Activated T-cell treated with anti-CD3 and anti-CD28 coated beads for 24 hours (primary cell): ENCODE measurements around the gene OOSP1.
"Not testable (repeated sequence)": the region's sequence is repeated elsewhere in the genome, so short reads cannot be mapped to it uniquely, and the experiment has no call there.

Source experiments
- DNase-seq: peaks from one replicate; pipeline ENCODE4 v3.0.0-alpha.2; 2020; ENCODE audit warnings: low read depth

OOSP1 gene, protein sequence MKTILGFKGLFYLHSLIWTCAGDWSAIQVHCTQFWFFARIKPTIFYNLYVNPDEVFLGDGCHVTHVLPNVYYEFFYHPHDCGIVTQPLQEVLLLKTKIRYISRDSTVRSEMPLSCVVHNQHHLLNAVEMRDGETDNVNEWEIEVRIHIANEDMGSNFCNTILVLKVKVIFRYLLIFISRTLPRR

DNA sequence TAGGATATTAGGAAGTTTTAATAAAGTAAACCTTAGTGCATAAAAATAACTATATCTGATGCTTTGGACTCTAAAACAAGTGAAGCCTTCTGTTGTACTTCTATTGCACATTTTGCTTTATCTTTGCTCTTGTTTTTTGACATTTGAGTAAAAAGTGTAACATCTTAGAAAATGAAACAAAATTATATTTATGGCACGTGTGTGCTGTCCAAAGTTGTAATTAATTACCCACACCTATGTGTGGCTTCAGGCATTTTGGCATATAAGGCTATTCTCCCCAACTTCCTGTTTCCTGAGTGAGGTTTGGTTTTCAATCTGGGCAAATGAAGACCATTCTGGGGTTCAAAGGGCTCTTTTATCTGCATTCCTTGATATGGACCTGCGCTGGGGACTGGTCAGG lies at the start of gene OOSP1:
OOSP1 (plus strand) TSS at position 301 of the 400 bp plus-strand sequence; CDS start at position 324, 23 bp downstream.
- DNase-seq: no peak

DNA sequence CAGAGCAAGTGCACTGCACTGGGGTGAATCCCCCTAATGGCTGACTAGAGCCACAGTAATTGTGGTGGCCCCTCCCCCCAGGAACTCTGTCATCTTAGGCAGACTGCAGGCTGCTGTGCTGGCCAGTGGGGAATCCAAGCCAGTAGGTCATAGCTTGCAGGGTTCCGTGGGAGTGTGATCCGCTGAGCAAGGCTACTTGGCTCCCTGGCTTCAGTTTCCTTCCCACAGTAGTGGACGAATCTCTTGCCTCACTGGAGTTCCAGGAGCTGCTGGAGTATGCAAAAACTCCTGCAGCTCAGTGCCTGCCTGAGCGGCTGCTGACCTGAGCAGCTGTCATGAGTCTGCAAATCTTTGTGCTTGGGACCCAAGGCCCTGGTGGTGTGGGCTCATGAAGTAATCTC lies 46.5 kb upstream of the OOSP1 start:
- no peak for DNase-seq

DNA sequence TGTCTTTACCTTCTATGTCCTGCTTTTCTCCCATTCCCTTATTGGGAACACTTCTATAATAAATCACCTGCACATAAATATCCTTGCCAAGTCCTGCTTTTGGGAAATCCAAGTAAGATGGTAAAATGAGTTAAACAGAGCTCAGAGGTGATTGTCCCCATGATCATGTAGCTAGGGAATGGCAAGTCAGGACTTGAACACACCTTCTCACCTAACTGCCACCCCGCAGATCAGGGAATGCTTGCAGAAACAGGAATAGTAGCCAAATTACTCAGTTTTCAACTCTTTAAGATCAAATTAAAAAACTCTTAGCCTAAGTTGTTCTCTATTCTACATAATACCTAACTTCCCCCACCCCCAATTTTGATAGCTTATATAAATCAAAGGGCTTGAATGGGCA lies 43.6 kb upstream of the OOSP1 start:
- DNase-seq: no peak

DNA sequence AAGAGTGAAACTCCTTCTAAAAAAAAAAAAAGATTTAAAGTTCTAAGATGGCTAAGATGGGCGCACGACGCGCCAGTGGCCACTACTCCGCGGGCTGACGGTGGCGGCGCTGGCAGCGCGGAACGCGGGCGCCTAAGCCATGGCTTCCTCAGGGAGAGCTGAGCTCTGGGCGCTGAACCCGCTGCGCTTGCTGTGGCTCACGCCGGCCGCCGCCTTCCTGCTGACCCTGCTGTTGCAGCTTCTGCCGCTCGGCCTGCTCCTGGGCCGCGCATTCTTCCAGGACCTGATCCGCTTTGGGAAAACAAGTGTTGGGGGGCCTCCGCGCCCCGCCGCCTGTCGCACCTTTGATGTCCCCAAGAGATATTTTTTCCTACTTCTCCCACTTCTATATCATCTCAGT lies 40.2 kb upstream of the OOSP1 start:
- DNase-seq: no peak

DNA sequence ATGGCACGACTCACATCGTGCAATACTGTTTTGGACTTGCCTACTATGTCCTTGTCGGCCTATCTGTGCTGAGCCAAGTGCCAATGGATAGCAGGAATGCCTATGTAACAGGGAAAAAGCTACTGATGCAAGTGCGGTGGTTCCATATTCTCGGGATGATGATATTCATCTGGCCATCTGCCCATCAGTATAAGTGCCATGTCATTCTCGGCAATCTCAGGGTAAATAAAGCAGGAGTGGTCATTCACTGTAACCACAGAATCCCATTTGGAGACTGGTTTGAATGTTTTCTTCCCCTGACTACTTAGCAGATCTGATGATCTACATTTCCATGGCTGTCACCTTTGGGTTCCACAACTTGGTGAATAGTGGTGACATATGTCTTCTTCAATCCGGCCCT lies 39.6 kb upstream of the OOSP1 start:
- no peak for DNase-seq

DNA sequence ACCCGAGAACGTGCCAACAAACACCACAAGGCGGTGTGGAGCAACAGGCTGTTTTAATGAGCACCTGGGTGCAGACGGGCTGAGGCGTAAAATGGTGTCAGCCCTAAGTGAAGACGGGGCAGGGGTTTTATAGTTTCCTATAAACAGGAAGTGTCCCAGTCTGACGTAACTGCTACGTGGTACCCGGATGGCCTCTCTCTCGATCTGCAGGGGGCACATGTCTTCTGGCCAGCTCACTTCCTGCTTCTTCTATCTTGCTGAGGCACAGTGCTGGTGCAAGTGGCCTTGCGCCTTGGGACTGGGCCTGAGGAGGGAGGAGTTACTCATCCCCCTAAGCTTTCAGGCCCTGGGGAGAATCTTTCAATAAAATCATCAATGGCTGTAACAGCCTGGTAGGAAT lies 38.7 kb upstream of the OOSP1 start:
- DNase-seq: no peak

DNA sequence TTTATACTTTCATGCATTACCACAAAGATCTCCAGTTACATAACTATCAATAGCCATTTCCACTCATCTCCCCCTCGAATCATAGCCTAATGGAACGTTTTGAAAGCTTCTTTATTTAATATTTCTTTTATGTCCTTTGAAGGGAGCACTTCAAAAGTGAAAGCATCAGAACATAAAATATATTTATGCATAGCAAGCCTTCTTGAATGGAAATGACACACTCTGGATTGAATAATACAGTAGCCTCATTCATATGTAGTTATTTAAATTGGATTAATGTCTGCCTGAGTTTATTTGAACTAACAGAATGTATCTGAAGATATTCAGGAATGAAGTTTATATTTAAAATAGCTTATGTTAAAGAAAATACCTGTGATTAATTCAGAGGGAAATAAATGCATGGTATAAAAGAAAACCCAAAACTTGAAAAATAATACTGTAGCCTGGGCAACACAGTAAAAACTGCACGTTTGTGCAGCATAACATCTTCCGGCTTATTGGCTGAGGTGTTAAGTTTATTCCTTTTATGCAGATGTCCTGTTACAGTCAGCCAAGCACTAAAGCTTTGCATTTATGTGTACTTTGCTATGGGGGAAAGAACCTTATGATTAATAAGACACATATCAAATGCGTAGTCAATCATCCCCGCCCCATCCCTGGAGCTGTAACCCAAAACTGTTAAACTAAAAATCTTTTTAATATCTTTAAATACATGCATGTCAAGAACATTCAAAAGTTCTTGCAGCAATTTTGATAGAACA lies 37.7 kb upstream of the OOSP1 start:
- DNase-seq: no peak

DNA sequence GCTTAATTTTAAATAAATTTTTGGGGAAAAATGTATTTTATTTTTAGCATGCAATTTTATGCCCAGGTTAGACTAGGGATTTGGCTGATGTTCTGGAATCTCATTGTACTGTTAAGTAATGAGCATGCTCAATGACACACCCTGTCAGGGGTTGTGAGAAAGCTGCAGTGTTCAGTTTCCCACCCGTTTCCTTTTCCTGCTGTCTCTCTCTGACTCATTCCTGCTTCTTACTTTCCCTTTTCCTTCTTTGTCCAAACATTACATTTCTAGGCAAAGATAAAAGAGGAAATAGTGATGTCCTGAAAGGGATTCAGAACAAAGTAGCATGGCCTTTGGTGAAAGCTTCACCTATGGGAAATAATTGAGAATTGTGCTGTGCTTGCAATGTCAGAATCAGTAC lies 36.9 kb upstream of the OOSP1 start:
- DNase-seq: no peak

DNA sequence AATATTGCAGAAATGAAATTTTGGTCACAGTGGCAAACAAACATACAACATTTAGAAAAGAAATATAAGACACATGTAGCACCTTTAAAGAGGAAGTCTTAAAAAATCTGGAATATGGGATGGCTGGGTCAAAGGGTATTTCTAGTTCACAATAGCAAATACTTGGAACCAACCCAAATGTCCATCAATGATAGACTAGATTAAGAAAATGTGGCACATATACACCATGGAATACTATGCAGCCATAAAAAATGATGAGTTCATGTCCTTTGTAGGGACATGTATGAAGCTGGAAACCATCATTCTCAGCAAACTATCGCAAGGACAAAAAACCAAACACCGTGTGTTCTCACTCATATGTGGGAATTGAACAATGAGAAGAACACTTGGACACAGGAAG lies 34.7 kb upstream of the OOSP1 start:
- not testable (repeated sequence) for DNase-seq

DNA sequence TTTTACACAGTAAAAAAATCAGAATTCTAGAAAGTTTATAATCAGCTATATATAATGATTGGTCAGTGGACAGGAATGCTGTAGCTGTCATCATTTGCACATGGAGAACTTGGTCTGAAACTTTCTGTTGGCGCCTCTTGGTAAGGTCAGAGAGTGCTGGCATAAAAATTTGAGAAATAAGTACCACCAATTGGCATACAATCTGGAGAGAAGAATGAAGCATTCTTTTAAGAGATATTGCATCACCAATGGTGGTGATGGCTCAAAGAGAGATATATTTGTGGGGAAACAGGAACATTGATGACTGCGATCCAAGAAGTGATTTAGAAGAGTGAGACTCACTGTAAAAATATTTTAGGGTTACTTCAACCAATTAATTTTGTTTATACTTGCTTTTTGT lies 19.8 kb upstream of the OOSP1 start:
- no peak for DNase-seq

DNA sequence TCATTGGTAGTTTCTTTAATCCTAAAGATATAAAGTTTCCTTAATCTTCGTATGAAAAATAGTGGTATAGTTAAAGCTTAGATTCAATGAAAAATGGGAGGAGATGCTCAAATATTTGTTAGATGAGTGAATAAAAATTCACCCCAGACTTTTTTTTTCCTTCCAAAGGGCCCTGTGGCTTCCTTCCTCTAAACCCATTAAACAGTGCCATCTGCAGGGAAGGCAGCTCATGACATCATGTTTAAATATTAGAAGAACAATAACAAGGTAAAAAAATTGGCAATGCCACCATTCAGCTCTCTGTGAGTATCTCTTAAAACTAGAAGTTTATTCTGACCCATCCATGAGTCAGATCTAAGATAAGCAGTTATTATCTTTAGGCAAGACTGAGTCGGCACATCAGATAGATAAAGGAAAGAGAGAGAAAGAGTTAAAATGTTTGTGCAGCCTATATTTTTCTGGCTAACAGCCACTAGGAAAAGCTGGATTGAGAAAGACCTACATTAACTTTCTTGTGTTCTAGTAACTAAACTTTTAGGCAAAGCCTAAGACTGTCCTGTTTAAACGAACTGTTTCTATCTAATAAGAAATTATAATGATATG lies 19.1 kb upstream of the OOSP1 start:
- peak; percentile 7 for DNase-seq

DNA sequence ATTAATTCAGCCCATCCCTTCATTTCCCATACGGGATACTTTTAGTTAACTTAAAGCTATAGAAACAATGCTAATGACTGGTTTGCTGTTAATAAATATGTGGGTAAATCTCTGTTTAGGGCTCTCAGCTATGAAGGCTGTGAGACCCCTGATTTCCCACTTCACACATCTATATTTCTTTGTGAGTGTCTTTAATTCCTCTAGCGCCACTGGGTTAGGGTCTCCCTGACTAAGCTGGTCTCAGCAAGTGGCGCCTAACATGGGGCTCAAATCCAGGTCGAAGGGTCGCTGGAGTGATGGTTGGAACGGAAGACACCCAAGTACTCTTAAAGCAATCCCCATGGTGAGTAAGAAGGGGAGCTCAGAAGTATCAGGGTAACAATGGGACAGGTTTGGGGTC lies 14.4 kb upstream of the OOSP1 start:
- no peak for DNase-seq

DNA sequence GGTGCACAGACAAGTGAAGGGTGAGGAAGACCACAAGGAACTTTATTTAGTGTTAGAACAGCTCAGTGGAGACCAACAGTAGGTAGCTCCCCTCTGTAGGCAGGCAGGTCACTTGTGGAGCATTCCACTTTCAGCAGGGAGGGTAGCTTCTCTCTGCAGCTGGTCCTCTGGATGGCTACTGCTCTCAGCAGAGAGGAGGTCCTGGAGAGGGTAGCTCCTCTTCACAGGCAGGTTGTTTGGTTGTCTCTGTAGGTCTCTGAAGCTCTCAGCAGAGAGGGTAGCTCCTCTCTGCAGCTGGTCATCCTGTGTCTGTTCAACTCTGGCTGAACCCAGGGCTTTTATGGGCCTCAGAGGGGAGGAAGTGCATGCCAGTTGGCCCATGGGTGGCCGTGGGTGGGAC lies 6.5 kb upstream of the OOSP1 start:
- DNase-seq: no peak

DNA sequence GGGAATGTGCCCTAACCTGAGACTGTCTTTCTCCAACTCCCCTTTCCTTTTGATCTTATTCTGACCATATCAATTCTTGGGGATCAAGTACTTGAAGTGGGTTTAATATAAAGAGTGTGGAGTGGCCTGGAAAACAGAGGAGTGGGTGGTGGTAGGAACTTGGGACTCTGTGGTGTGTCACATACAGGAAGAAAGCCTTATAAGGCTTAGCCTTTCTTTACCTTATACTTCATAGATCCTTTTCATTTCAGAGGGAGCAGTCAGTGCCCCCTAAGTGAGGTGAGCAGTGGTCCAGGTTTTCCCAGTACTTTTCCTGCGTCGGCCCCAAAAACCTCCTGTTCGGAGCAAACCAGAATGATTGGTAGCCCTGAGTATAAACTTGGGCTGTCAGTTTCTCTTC lies 486 bp downstream of the OOSP1 start:
- DNase-seq: no peak

DNA sequence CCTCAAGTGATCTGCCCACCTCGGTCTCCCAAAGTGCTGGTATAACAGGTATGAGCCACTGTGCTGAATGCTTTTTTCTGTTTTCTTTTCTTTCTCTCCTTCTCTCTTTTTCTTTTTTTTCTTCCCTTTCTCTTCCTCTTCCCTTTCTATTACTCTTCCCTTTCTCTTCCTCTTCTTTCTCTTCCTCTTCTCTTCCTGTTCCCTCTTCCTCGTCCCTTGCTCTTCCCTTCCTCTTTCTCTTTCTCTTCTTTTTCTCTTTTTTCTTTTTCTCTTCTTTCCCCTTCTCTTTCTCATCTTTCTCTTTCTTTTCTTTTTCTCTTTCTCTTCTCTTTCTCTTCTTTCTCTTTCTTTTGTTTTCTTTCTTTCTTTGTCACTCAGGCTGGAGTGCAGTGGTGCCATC lies 1.2 kb downstream of the OOSP1 start:
- DNase-seq: no peak

DNA sequence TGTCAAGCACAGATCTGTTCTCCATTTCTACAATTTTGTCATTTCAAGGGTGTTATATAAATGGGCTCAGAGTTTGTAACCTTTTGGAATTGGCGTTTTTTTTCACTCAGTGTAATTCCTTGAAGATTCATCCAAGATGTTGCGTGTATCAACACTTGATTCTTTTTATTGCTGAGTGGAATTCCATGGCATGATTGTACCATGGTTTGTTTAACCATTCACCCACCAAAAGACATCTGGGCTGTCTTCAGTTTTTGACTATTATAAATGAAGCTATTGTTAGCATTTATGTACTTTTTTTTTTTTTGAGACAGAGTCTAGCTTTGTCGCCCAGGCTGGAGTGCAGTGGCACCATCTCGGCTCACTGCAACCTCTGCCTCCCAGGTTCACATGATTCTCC lies 2.9 kb downstream of the OOSP1 start:
- DNase-seq: no peak

DNA sequence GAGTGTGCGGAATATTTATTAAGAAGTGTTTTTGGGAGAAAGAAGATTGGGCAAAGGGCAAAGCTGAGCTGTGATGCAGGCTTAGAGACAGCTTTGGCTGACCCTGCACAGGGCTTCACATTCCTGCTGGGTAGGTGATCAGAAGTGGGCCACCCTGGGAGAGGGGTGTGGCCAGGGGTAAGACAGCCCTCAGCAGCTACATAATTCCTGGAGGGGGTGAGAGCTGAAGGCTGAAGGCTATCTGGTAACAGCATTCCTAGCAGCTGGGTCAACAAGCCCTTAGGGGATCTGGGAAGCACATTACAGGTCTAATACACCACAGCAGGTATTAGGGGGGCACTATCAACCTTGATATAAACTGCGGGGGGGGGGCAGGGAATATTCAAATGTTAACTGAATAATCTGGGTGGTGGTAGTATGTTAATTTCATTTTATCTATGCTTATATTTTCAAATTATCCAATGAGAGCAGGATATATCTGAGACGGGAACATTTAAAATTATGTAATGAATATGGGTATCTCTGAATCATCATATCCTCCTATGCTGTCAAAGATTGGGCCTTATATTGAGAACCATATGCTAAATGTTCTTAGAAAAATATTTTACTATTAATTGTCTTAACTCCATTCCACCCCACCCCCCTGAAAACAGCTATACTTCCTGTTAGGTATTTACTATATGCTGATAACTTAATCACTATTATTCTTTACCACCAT lies 5.9 kb downstream of the OOSP1 start:
- no peak for DNase-seq

DNA sequence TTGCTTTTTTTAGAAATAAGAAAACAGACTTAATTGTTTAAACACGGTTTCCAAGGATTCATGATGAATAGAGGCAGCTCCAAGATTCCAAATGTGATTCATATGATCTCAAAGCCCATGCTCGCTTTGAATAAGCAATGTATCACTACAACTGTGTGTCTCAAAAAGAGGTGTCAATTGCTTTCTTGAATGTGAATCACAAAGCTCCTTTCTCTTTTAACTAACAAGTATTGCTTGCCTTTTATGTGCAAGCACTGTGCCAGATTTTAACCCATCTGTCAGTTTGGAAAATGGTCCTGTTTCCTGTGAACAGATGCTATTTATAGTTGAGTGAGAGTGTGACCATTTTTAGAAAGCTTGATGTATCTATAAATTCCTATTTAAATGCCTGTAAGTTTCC lies 6.5 kb downstream of the OOSP1 start:
- DNase-seq: no peak

DNA sequence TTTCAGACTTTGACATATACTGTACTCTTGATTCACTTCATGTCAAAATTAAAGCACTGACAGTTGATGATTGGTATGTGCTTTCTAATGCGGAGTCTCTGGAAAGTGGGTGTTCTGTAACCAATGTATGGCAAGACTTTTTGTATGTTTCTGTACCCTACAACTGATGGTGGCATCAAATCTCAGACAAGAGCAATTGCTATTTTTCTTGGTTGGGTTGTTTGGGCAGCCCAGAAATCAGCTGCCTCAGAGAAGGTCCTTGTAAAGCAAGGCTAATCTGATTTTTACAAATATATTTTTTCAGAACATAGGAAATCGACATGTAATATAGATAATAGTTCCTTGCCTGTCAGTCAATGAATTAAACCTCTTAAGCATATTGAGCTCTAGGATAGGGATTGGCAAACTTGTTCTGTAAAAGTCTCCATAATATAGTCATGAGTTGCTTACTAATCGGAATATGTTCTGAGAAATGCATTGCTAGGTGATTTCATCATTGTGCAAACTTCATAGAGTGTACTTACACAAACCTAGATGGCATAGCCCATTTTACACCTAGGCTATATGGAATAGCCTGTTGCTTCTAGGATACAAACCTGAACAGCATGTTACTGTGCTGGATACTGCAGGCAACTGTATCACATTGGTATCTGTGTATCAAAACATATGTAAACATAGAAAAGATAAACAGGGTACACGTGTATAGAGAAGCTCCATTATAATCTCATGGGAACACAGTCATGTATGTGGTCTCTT lies 15.4 kb downstream of the OOSP1 start:
- no peak for DNase-seq

DNA sequence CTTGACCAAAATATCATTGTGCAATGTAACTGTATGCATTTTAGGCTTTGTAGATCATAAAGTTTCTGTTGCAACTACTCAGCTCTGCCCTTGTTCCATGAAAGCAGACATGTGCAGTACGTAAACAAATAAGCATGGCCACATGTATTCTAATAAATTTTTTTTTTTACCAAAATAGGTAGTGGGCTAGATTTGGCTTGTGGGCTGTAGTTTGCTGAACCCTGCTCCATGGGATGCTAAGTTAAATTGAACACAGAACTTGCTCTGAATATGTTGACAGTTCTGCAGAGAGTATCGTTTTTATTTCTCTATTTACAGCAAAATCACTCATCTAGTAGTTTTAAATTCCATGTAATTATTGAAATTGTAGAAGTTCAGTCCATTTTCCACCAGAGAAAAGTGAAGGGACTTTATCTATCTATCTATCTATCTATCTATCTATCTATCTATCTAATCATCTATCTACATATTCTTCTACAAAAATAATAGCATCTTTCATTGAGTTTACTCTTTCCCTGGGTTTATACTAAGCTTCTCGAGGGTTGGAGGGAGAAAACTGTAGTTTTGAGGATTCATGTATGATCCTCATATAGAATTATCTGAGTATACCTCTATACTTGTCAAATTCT lies 16.1 kb downstream of the OOSP1 start:
- no peak for DNase-seq

DNA sequence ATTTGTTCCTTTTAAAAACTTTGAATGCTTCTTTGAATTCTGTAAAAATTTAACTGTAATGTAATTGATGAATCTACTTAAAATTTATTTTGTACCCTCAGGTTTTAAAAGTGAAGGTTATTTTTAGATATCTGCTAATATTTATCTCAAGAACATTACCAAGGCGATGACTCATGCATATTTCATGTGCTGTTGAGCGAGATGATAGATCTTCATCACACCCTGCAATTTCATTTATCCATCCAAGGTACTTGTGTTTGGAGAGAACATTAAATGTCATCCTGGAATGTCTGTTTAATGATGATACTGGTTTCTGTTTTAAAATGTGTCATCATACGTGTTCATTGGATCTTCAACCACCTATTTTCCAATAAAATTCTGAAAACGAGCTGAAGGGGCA lies 18.9 kb downstream of the OOSP1 start:
- no peak for DNase-seq
